WTC11 (cell line): ENCODE results near the gene CCS. TPM values are rescaled to one million over a fixed set of nuclear protein-coding genes. Genes with fewer than 3 reads are reported as not detected.

ENCODE experiments used
- ATAC-seq: fragments of 200-7000 bp; cut with Tn5 transposase; 2 replicates; pipeline ENCODE4 v1.10.0; 2021; ENCODE audit warnings: mild to moderate bottlenecking, moderate library complexity
- CTCF ChIA-PET: fragments of 300-600 bp; sonication (Branson Sonifier 250); formaldehyde crosslinking; loops from one replicate; lab custom pipeline; 2021; ENCODE audit warnings: antibody characterized with exemption; lab: Charles Lee
- POLR2A ChIA-PET: fragments of 350-600 bp; sonication (Branson Sonifier 250); formaldehyde crosslinking; loops from one replicate; lab custom pipeline; 2021; ENCODE audit warnings: antibody characterized with exemption; lab: Charles Lee
- DNase-seq: peaks from one replicate; pipeline ENCODE4 v3.0.0; 2021; ENCODE audit warnings: low spot score
- H3K27ac Mint-ChIP-seq: 2 replicates; pipeline ENCODE4 v1.8.0; 2021; ENCODE audit warnings: mixed read lengths
- H3K27me3 Mint-ChIP-seq: 2 replicates; pipeline ENCODE4 v1.8.0; 2021; ENCODE audit warnings: low read depth, mild to moderate bottlenecking, moderate library complexity, mixed read lengths
- H3K36me3 Mint-ChIP-seq: 2 replicates; pipeline ENCODE4 v1.8.0; 2021; ENCODE audit warnings: mixed read lengths
- H3K4me1 Mint-ChIP-seq: 2 replicates; pipeline ENCODE4 v1.8.0; 2022; ENCODE audit warnings: mixed read lengths
- H3K4me3 Mint-ChIP-seq: 2 replicates; pipeline ENCODE4 v1.8.0; 2021; ENCODE audit warnings: mild to moderate bottlenecking, moderate library complexity, mixed read lengths
- H3K9me3 Mint-ChIP-seq: 2 replicates; pipeline ENCODE4 v1.8.0; 2021; ENCODE audit warnings: mixed read lengths
- ATF3 ChIP-seq: sonication (generic); formaldehyde crosslinking; conservative IDR thresholded peaks from 2 replicates; pipeline ENCODE4 v1.8.1; 2022; ENCODE audit warnings: mild to moderate bottlenecking, missing genetic modification reagents
- CBFB ChIP-seq: sonication (generic); formaldehyde crosslinking; IDR thresholded peaks from 2 replicates; pipeline ENCODE4 v1.8.1; 2022; ENCODE audit warnings: mild to moderate bottlenecking, low read depth, missing genetic modification reagents
- EMX1 ChIP-seq: fragments of 250-450 bp; sonication (Bioruptor Pico); IDR thresholded peaks from 2 replicates; pipeline ENCODE4 v1.8.0; 2021; ENCODE audit warnings: mild to moderate bottlenecking
- FOXJ3 ChIP-seq: sonication (generic); formaldehyde crosslinking; IDR thresholded peaks from 2 replicates; pipeline ENCODE4 v1.9.0; 2021; ENCODE audit warnings: missing genetic modification reagents, mild to moderate bottlenecking, borderline replicate concordance
- JAZF1 ChIP-seq: fragments of 250-450 bp; sonication (Bioruptor Pico); IDR thresholded peaks from 2 replicates; pipeline ENCODE4 v1.9.0; 2021; ENCODE audit warnings: moderate library complexity, mild to moderate bottlenecking, inconsistent platforms
- NFATC4 ChIP-seq: fragments of 250-450 bp; sonication (Bioruptor Pico); IDR thresholded peaks from 2 replicates; pipeline ENCODE4 v1.9.0; 2021; ENCODE audit warnings: mild to moderate bottlenecking
- NR1H2 ChIP-seq: sonication (generic); formaldehyde crosslinking; IDR thresholded peaks from 2 replicates; pipeline ENCODE4 v1.9.0; 2021; ENCODE audit warnings: mild to moderate bottlenecking, moderate library complexity, missing genetic modification reagents
- NR2C2 ChIP-seq: sonication (generic); formaldehyde crosslinking; IDR thresholded peaks from 2 replicates; pipeline ENCODE4 v1.8.0; 2022; ENCODE audit warnings: mild to moderate bottlenecking, missing genetic modification reagents
- RORB ChIP-seq: fragments of 250-450 bp; sonication (Bioruptor Pico); IDR thresholded peaks from 2 replicates; pipeline ENCODE4 v1.9.0; 2021; ENCODE audit warnings: mild to moderate bottlenecking
- TCF7 ChIP-seq: sonication (generic); formaldehyde crosslinking; IDR thresholded peaks from 2 replicates; pipeline ENCODE4 v1.8.0; 2022; ENCODE audit warnings: mild to moderate bottlenecking, low read depth, missing genetic modification reagents, moderate library complexity
- TEAD1 ChIP-seq: sonication (generic); formaldehyde crosslinking; IDR thresholded peaks from 2 replicates; pipeline ENCODE4 v1.8.0; 2022; ENCODE audit warnings: mild to moderate bottlenecking, missing genetic modification reagents
- TEAD4 ChIP-seq: sonication (generic); formaldehyde crosslinking; IDR thresholded peaks from 2 replicates; pipeline ENCODE4 v1.8.0; 2022; ENCODE audit warnings: mild to moderate bottlenecking, missing genetic modification reagents
- ZNF423 ChIP-seq: fragments of 250-450 bp; sonication (Bioruptor Pico); IDR thresholded peaks from 2 replicates; pipeline ENCODE4 v2.1.2; 2022; ENCODE audit warnings: mild to moderate bottlenecking, moderate library complexity
- ZNF425 ChIP-seq: fragments of 250-450 bp; sonication (Bioruptor Pico); conservative IDR thresholded peaks from 2 replicates; pipeline ENCODE4 v1.9.0; 2021; ENCODE audit warnings: mild to moderate bottlenecking
- total RNA-seq: library from RNA; stranded (reverse); gene quantifications from 3 replicates; pipeline ENCODE4 v1.2.3, GENCODE V29; 2021
- TF ChIP-seq, protein P1 (sequence below): fragments of 250-450 bp; sonication (Bioruptor Pico); IDR thresholded peaks from 2 replicates; pipeline ENCODE4 v1.9.0; 2021; ENCODE audit warnings: mild to moderate bottlenecking, borderline replicate concordance
- TF ChIP-seq, protein P2 (sequence below): sonication (generic); formaldehyde crosslinking; IDR thresholded peaks from 2 replicates; pipeline ENCODE4 v1.8.1; 2022; ENCODE audit warnings: low read depth, missing genetic modification reagents, borderline replicate concordance
- TF ChIP-seq, protein P3 (sequence below): fragments of 250-450 bp; sonication (Bioruptor Pico); IDR thresholded peaks from 2 replicates; pipeline ENCODE4 v1.8.0; 2021; ENCODE audit warnings: mild to moderate bottlenecking
- TF ChIP-seq, protein P4 (sequence below): sonication (generic); formaldehyde crosslinking; IDR thresholded peaks from 2 replicates; pipeline ENCODE4 v1.8.0; 2022; ENCODE audit warnings: mild to moderate bottlenecking, missing genetic modification reagents

Gene CCS
- total RNA-seq, 1 experiment from 2014 or later = 35.9 TPM

DNA sequence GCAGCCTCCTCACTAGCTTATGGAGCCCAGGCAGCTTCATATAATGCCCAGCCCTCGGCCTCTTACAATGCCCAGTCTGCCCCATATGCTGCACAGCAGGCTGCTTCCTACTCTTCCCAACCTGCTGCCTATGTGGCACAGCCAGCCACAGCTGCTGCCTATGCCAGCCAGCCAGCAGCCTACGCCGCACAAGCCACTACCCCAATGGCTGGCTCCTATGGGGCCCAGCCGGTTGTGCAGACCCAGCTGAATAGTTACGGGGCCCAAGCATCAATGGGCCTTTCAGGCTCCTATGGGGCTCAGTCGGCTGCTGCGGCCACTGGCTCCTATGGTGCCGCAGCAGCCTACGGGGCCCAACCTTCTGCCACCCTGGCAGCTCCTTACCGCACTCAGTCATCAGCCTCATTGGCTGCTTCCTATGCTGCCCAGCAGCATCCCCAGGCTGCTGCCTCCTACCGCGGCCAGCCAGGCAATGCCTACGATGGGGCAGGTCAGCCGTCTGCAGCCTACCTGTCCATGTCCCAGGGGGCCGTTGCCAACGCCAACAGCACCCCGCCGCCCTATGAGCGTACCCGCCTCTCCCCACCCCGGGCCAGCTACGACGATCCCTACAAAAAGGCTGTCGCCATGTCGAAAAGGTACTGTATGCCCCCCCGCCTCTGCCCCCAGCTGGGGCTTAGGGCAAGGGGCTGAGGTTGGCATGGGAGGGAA is 32.2 kb downstream of the CCS start:
- H3K9me3 Mint-ChIP-seq = no peaks in the 10 kb centered on the region
- CTCF ChIA-PET = interaction anchor here (0.9 to 1.2 kb wide), 2 partner anchors 12 to 53 kb away, joined by 3 read pairs; partner anchors contain the start of gene RBM4B
- no peak for DNase-seq
- H3K4me1 Mint-ChIP-seq = peaks cover 12% of the 10 kb centered on the region
- no peak for ATAC-seq
- peaks cover 74% of the 10 kb centered on the region for H3K36me3 Mint-ChIP-seq
- no peaks in the 10 kb centered on the region for H3K27me3 Mint-ChIP-seq
- no peak overlapping the region for H3K4me3 Mint-ChIP-seq
- H3K27ac Mint-ChIP-seq = no peak overlapping the region
- no peak for TF ChIP-seq NR1H2
- no peak for TF ChIP-seq NR2C2 (CRISPR knock-in tag)
- no peak for TF ChIP-seq ZNF425 (CRISPR knock-in tag)
- TF ChIP-seq JAZF1 (CRISPR knock-in tag) = no peak
- no peak for TF ChIP-seq EMX1 (CRISPR knock-in tag)
- no peak for TF ChIP-seq TEAD1
- TF ChIP-seq, protein P1, sequence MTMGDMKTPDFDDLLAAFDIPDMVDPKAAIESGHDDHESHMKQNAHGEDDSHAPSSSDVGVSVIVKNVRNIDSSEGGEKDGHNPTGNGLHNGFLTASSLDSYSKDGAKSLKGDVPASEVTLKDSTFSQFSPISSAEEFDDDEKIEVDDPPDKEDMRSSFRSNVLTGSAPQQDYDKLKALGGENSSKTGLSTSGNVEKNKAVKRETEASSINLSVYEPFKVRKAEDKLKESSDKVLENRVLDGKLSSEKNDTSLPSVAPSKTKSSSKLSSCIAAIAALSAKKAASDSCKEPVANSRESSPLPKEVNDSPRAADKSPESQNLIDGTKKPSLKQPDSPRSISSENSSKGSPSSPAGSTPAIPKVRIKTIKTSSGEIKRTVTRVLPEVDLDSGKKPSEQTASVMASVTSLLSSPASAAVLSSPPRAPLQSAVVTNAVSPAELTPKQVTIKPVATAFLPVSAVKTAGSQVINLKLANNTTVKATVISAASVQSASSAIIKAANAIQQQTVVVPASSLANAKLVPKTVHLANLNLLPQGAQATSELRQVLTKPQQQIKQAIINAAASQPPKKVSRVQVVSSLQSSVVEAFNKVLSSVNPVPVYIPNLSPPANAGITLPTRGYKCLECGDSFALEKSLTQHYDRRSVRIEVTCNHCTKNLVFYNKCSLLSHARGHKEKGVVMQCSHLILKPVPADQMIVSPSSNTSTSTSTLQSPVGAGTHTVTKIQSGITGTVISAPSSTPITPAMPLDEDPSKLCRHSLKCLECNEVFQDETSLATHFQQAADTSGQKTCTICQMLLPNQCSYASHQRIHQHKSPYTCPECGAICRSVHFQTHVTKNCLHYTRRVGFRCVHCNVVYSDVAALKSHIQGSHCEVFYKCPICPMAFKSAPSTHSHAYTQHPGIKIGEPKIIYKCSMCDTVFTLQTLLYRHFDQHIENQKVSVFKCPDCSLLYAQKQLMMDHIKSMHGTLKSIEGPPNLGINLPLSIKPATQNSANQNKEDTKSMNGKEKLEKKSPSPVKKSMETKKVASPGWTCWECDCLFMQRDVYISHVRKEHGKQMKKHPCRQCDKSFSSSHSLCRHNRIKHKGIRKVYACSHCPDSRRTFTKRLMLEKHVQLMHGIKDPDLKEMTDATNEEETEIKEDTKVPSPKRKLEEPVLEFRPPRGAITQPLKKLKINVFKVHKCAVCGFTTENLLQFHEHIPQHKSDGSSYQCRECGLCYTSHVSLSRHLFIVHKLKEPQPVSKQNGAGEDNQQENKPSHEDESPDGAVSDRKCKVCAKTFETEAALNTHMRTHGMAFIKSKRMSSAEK (CRISPR knock-in tag) = no peak
- no peak for TF ChIP-seq TCF7
- TF ChIP-seq ATF3 (CRISPR knock-in tag) = no peak
- TF ChIP-seq TEAD4 (CRISPR knock-in tag) = no peak
- no peak for TF ChIP-seq ZNF423
- TF ChIP-seq, protein P2, sequence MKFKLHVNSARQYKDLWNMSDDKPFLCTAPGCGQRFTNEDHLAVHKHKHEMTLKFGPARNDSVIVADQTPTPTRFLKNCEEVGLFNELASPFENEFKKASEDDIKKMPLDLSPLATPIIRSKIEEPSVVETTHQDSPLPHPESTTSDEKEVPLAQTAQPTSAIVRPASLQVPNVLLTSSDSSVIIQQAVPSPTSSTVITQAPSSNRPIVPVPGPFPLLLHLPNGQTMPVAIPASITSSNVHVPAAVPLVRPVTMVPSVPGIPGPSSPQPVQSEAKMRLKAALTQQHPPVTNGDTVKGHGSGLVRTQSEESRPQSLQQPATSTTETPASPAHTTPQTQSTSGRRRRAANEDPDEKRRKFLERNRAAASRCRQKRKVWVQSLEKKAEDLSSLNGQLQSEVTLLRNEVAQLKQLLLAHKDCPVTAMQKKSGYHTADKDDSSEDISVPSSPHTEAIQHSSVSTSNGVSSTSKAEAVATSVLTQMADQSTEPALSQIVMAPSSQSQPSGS (CRISPR knock-in tag) = no peak
- TF ChIP-seq, protein P3, sequence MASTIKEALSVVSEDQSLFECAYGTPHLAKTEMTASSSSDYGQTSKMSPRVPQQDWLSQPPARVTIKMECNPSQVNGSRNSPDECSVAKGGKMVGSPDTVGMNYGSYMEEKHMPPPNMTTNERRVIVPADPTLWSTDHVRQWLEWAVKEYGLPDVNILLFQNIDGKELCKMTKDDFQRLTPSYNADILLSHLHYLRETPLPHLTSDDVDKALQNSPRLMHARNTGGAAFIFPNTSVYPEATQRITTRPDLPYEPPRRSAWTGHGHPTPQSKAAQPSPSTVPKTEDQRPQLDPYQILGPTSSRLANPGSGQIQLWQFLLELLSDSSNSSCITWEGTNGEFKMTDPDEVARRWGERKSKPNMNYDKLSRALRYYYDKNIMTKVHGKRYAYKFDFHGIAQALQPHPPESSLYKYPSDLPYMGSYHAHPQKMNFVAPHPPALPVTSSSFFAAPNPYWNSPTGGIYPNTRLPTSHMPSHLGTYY = no peak
- no peak for TF ChIP-seq RORB
- no peak for TF ChIP-seq NFATC4 (CRISPR knock-in tag)
- no peak for TF ChIP-seq FOXJ3 (CRISPR knock-in tag)
- TF ChIP-seq CBFB (CRISPR knock-in tag) = no peak
- TF ChIP-seq, protein P4, sequence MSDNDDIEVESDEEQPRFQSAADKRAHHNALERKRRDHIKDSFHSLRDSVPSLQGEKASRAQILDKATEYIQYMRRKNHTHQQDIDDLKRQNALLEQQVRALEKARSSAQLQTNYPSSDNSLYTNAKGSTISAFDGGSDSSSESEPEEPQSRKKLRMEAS (CRISPR knock-in tag) = no peak
- TF ChIP-seq, all 79 proteins: peak for 0
- POLR2A ChIA-PET = interaction anchor here (0.5 to 2.0 kb wide), 3 partner anchors 13 to 79 kb away, joined by 3 to 14 read pairs (median 3); partner anchors contain the start of genes ACTN3, RBM4, RBM4B and ZDHHC24
